GM21515 (cell line): Measurements from ENCODE around the gene MBD6.

Source experiments
- ATAC-seq: cut with Tn5 transposase; IDR thresholded peaks from one replicate; pipeline ENCODE4 v1.9.1; 2021; ENCODE audit not compliant: unreplicated experiment

The MBD6 gene

GRCh38 chr12:57527184-57527583 is 4.6 kb downstream of the MBD6 start:
- ATAC-seq = no peak

GRCh38 chr12:57528176-57528575 is 5.6 kb downstream of the MBD6 start:
- no peak for ATAC-seq

- no peak for ATAC-seq
These were observed 6.4 kb downstream of the MBD6 start for GRCh38 chr12:57528831-57529555.

GRCh38 chr12:57529831-57530230 is 7.2 kb downstream of the MBD6 start:
- no peak for ATAC-seq

GRCh38 chr12:57530396-57531142 is 7.9 kb downstream of the MBD6 start:
- no peak for ATAC-seq

GRCh38 chr12:57531836-57532235 is 9.2 kb downstream of the MBD6 start:
- ATAC-seq = no peak

GRCh38 chr12:57533108-57533507 is 10.5 kb downstream of the MBD6 start:
- no peak for ATAC-seq

- no peak for ATAC-seq
These were observed 11.6 kb downstream of the MBD6 start for GRCh38 chr12:57534250-57534649.

GRCh38 chr12:57534991-57535543 is 12.4 kb downstream of the MBD6 start:
- ATAC-seq = no peak

- ATAC-seq = no peak
These were observed 13.4 kb downstream of the MBD6 start for GRCh38 chr12:57535764-57536596.

- no peak for ATAC-seq
These were observed 13.9 kb downstream of the MBD6 start for GRCh38 chr12:57536597-57536942.

GRCh38 chr12:57539134-57539768 is 16.6 kb downstream of the MBD6 start:
- ATAC-seq = no peak

- no peak for ATAC-seq
These were observed 18.4 kb downstream of the MBD6 start for GRCh38 chr12:57541001-57541400.

GRCh38 chr12:57541717-57542116 is 19.1 kb downstream of the MBD6 start:
- ATAC-seq = no peak

GRCh38 chr12:57543581-57543980 is 21.0 kb downstream of the MBD6 start:
- no peak for ATAC-seq

GRCh38 chr12:57545809-57546437 is 23.3 kb downstream of the MBD6 start:
- ATAC-seq = no peak

- ATAC-seq = peak; percentile 99
These were observed 24.0 kb downstream of the MBD6 start, which contains the start of gene DCTN2 for GRCh38 chr12:57546438-57547287. DCTN2 (minus strand) TSS chr12:57547192; CDS start chr12:57547063, 129 bp downstream.

- no peak for ATAC-seq
These were observed 24.8 kb downstream of the MBD6 start for GRCh38 chr12:57547288-57548012.

- no peak for ATAC-seq
These were observed 25.3 kb downstream of the MBD6 start for GRCh38 chr12:57548013-57548315.
